HepG2 (cell line): ENCODE measurements around the gene IMPDH1. TPM values are rescaled to one million over a fixed set of nuclear protein-coding genes. Genes with fewer than 3 reads are reported as not detected.
A peak's percentile ranks its signal among the peaks of the same experiment; 100 is the strongest.

Experiments
- ATAC-seq: fragments of 200-7000 bp; cut with Tn5 transposase; 3 replicates; pipeline ENCODE4 v1.9.1; 2020; ENCODE audit warnings: mild to moderate bottlenecking, moderate library complexity
- BruUV-seq: library from RNA; stranded (reverse); fragments of 400-500 nt; replicated peaks from 2 replicates; lab custom pipeline; 2021; lab: Mats Ljungman, UMichigan
- CTCF ChIA-PET: fragments of 300-600 bp; formaldehyde crosslinking; extraction: SDS; loops from one replicate; lab custom pipeline; 2021; ENCODE audit warnings: low total read pairs, inconsistent platforms, low intra/inter-chr PET ratio; lab: Yijun Ruan, JAX
- POLR2A ChIA-PET: fragments of 350-600 bp; sonication (Branson Sonifier 250); formaldehyde crosslinking; loops from one replicate; lab custom pipeline; 2020; ENCODE audit warnings: antibody characterized with exemption, inconsistent platforms; lab: Yijun Ruan, JAX
- DNase-seq: peaks from one replicate; pipeline ENCODE4 v3.0.0-alpha.2; 2015; ENCODE audit warnings: low spot score
- FAIRE-seq: peaks from 3 replicates; lab custom pipeline; 2011; peaks lifted over from hg19 to GRCh38; lab: Jason Lieb, UNC
- H2AFZ ChIP-seq: one replicate; pipeline ENCODE4 v1.6.1; 2011; ENCODE audit warnings: low read length, inconsistent platforms
- H3K27ac ChIP-seq: fragments of 300-600 bp; 3 replicates; pipeline ENCODE4 v1.8.0; 2011; ENCODE audit warnings: mixed run types, mild to moderate bottlenecking, mixed read lengths, low read length, inconsistent platforms; ENCODE audit not compliant: insufficient read depth; ENCODE audit errors: extremely low read length
- H3K27me3 ChIP-seq, 2 experiments: fragments of 200-600 bp in 1 of 2; 2 replicates in 1 of 2; 3 replicates in 1 of 2; pipeline versions ENCODE4 v1.6.0 to v1.8.0; 2011; ENCODE audit warnings: low read length in 2 of 2, mild to moderate bottlenecking in 2 of 2, moderate library complexity in 2 of 2, inconsistent platforms in 1 of 2; ENCODE audit not compliant: insufficient read depth in 2 of 2, control insufficient read depth in 1 of 2
- H3K36me3 ChIP-seq, 2 experiments: fragments of 200-600 bp in 1 of 2; replicated peaks in 1 of 2; 2 replicates in 1 of 2; 3 replicates in 1 of 2; pipeline versions ENCODE4 v1.5.1 to v1.8.0; 2011; ENCODE audit warnings: low read length in 2 of 2, inconsistent platforms in 1 of 2; ENCODE audit not compliant: insufficient read depth in 2 of 2, control insufficient read depth in 1 of 2
- H3K4me1 ChIP-seq: 2 replicates; pipeline ENCODE4 v1.5.1; 2012; ENCODE audit warnings: low read length, inconsistent platforms; ENCODE audit not compliant: insufficient read depth
- H3K4me2 ChIP-seq: 2 replicates; pipeline ENCODE4 v1.6.0; 2011; ENCODE audit warnings: low read depth, low read length, inconsistent platforms
- H3K4me3 ChIP-seq, 3 experiments: fragments of 200-600 bp in 1 of 3; sonication (generic), shearing (Covaris generic) in 1 of 3; replicated peaks in 1 of 3; 2 replicates each; pipeline ENCODE4 v1.5.1; 2011 to 2016; ENCODE audit warnings: low read length in 3 of 3, inconsistent platforms in 2 of 3, low read depth in 2 of 3, mild to moderate bottlenecking in 2 of 3, control low read depth in 1 of 3, mixed read lengths in 1 of 3; ENCODE audit not compliant: insufficient read depth in 1 of 3
- H3K79me2 ChIP-seq: one replicate; pipeline ENCODE4 v1.6.1; 2011; ENCODE audit warnings: low read length, inconsistent platforms; ENCODE audit not compliant: insufficient read depth
- H3K9ac ChIP-seq: 2 replicates; pipeline ENCODE4 v1.6.0; 2011; ENCODE audit warnings: mild to moderate bottlenecking, low read depth, low read length, inconsistent platforms; ENCODE audit not compliant: insufficient read depth
- H3K9me3 ChIP-seq: 2 replicates; pipeline ENCODE4 v1.5.1; 2012; ENCODE audit warnings: mild to moderate bottlenecking, low read length
- H4K20me1 ChIP-seq: 2 replicates; pipeline ENCODE4 v1.6.0; 2011; ENCODE audit warnings: inconsistent platforms, mild to moderate bottlenecking, low read length, moderate library complexity; ENCODE audit not compliant: insufficient read depth
- ARID2 ChIP-seq: sonication (generic); formaldehyde crosslinking; IDR thresholded peaks from 2 replicates; pipeline ENCODE4 v1.8.1; 2022; ENCODE audit warnings: mild to moderate bottlenecking, missing genetic modification reagents, borderline replicate concordance
- ATF2 ChIP-seq: sonication (generic); formaldehyde crosslinking; IDR thresholded peaks from 2 replicates; pipeline ENCODE4 v1.4.0; 2020; ENCODE audit warnings: missing genetic modification reagents
- CEBPG ChIP-seq: IDR thresholded peaks from 2 replicates; pipeline ENCODE4 v1.6.1; 2016
- CTCF ChIP-seq: sonication (generic); formaldehyde crosslinking; IDR thresholded peaks from 2 replicates; pipeline ENCODE4 v1.5.0; 2020; ENCODE audit warnings: mild to moderate bottlenecking, missing genetic modification reagents, moderate library complexity
- E2F2 ChIP-seq: sonication (generic); formaldehyde crosslinking; IDR thresholded peaks from 2 replicates; pipeline ENCODE4 v1.4.0; 2020; ENCODE audit warnings: missing genetic modification reagents, borderline replicate concordance
- JUNB ChIP-seq: sonication (generic); formaldehyde crosslinking; IDR thresholded peaks from 2 replicates; pipeline ENCODE4 v1.8.0; 2022; ENCODE audit warnings: missing genetic modification reagents, mild to moderate bottlenecking, borderline replicate concordance
- SRF ChIP-seq: IDR thresholded peaks from 2 replicates; pipeline ENCODE4 v1.6.1; 2011; ENCODE audit warnings: mild to moderate bottlenecking, low read depth, low read length, moderate library complexity
- TEF ChIP-seq: sonication (generic); formaldehyde crosslinking; IDR thresholded peaks from 2 replicates; pipeline ENCODE4 v1.5.0; 2020; ENCODE audit warnings: missing genetic modification reagents
- ZNF235 ChIP-seq: sonication (generic); formaldehyde crosslinking; IDR thresholded peaks from 2 replicates; pipeline ENCODE4 v1.8.1; 2023; ENCODE audit warnings: mild to moderate bottlenecking, missing genetic modification reagents, borderline replicate concordance
- ZNF446 ChIP-seq: sonication (generic); formaldehyde crosslinking; IDR thresholded peaks from 2 replicates; pipeline ENCODE4 v1.5.0; 2020; ENCODE audit warnings: mild to moderate bottlenecking, missing genetic modification reagents
- ZNF777 ChIP-seq: sonication (generic); formaldehyde crosslinking; IDR thresholded peaks from 2 replicates; pipeline ENCODE4 v1.4.0; 2020; ENCODE audit warnings: missing genetic modification reagents
- WGBS: methylation state at CpG from one replicate; pipeline ENCODE4 v1.1.6; 2017; ENCODE audit warnings: low lambda C conversion rate; 5-methylcytosine and 5-hydroxymethylcytosine counted together
- in situ Hi-C: cut with HindIII; loops from 2 replicates; pipeline ENCODE4 v1.10.0; 2017; ENCODE audit warnings: low pct_unique_long_range_greater_than_20kb; ENCODE audit not compliant: extremely low pct_ligation_motif_present
- intact Hi-C: fragments of 100-400 bp; cut with micrococcal nuclease; formaldehyde crosslinking; loops from one replicate; pipeline ENCODE4 v1.10.0; 2022; ENCODE audit not compliant: unreplicated experiment
- polyA plus RNA-seq, 8 experiments: library from polyadenylated mRNA; depleted of rRNA in 3 of 8; stranded (reverse) in 7 of 8; unstranded in 1 of 8; fragments of >200 nt; fragmentation: Illumina TruSeq in 4 of 8; extraction: Trizol in 4 of 8; gene quantifications; 2 replicates each; pipeline versions ENCODE4 v1.2.1 to v1.2.3, GENCODE V29; 2011 to 2016; ENCODE audit warnings: low read depth in 4 of 8, missing spikeins in 1 of 8, mixed read lengths in 1 of 8; ENCODE audit not compliant: insufficient read depth in 1 of 8
- total RNA-seq, 5 experiments: library from RNA; depleted of rRNA; stranded (reverse); fragments of >200 nt; fragmentation: Illumina TruSeq; extraction: Trizol; gene quantifications; 2 replicates each; pipeline ENCODE4 v1.2.3, GENCODE V29; 2016; ENCODE audit warnings: low read depth in 1 of 5

The IMPDH1 gene
- total and polyA plus RNA-seq, 2 of the 13 experiments (the other 11 are each of a cell fraction or from before 2014, with no cell fraction given) = 22.8 to 34.0 TPM

- Histone ChIP-seq H3K9me3 (no peaks in the 10 kb centered on the region), H3K36me3 (no peaks in the 10 kb centered on the region), H2AFZ (no peak overlapping the region), H4K20me1 (0 out of 2 replicates have a peak, but pooled peaks cover 2% of the 10 kb centered on the region), H3K27ac (no peak overlapping the region), H3K4me3 (no peak overlapping the region), H3K4me2 (no peak overlapping the region), H3K9ac (no peak overlapping the region), H3K27me3 (peaks cover 1 to 23% of the 10 kb centered on the region in 2 experiments; a peak in 3 of 5 replicates), H3K4me1 (peaks cover 9% of the 10 kb centered on the region; the same call in 1 of the 2 replicates), H3K79me2 (no peaks in the 10 kb centered on the region)
- ChIA-PET CTCF (no interaction called here), POLR2A (no interaction called here)
- ATAC-seq (peak; percentile 62), DNase-seq (no peak), FAIRE-seq (no peak)
- in situ Hi-C loops = loop anchor here (5.0 kb wide), 1 partner anchor 34 kb away; no protein-coding TSS in a partner anchor
- TF ChIP-seq CTCF (peak; percentile 56), ZNF235 (CRISPR knock-in tag) (no peak)
- intact Hi-C loops = no loop called here
- no TSS peak for BruUV-seq
- 50% methylated on average over 15 of the region's 19 CpGs for WGBS
These were observed 28.5 kb downstream of the IMPDH1 start for GRCh38 chr7:128381161-128381821.

- no peak overlapping the region for H3K4me3 ChIP-seq
- no TSS peak for BruUV-seq
- H2AFZ ChIP-seq = no peak overlapping the region
- H3K27me3 ChIP-seq = peaks cover 1 to 23% of the 10 kb centered on the region in 2 experiments; a peak in 3 of 5 replicates
- ChIA-PET POLR2A (no interaction called here), CTCF (no interaction called here)
- FAIRE-seq (no peak), ATAC-seq (no peak; the same call in 2 of the 3 replicates), DNase-seq (no peak)
- H3K36me3 ChIP-seq = no peaks in the 10 kb centered on the region
- H3K27ac ChIP-seq = no peak overlapping the region
- WGBS = 14% methylated on average over 2 of the region's 3 CpGs
- H3K4me2 ChIP-seq = no peak overlapping the region
- intact Hi-C loops (no loop called here), in situ Hi-C loops (loop anchor here (5.0 kb wide), 1 partner anchor 33 kb away; no protein-coding TSS in a partner anchor)
- H3K4me1 ChIP-seq = 0 out of 2 replicates have a peak, but pooled peaks cover 2% of the 10 kb centered on the region
- 0 out of 2 replicates have a peak, but pooled peaks cover 2% of the 10 kb centered on the region for H4K20me1 ChIP-seq
- no peaks in the 10 kb centered on the region for H3K79me2 ChIP-seq
- H3K9me3 ChIP-seq = no peaks in the 10 kb centered on the region
- no peak overlapping the region for H3K9ac ChIP-seq
- TF ChIP-seq TEF (CRISPR knock-in tag) (no peak), ZNF777 (CRISPR knock-in tag) (no peak), CEBPG (CRISPR knock-in tag) (no peak), ARID2 (CRISPR knock-in tag) (no peak), E2F2 (CRISPR knock-in tag) (no peak), ZNF446 (CRISPR knock-in tag) (no peak), ATF2 (no peak), JUNB (CRISPR knock-in tag) (no peak), SRF (no peak)
These were observed 29.2 kb downstream of the IMPDH1 start for GRCh38 chr7:128380483-128381106.
